BE2C (cell line): Measurements from ENCODE around the gene PEMT.

ENCODE experiments used
- DNase-seq: peaks from one replicate; pipeline ENCODE4 v3.0.0-alpha.2; 2020
- H3K27me3 ChIP-seq: fragments of 250-450 bp; sonication (Bioruptor Pico); 2 replicates; pipeline ENCODE4 v1.5.1; 2020; ENCODE audit warnings: mild to moderate bottlenecking
- H3K36me3 ChIP-seq: fragments of 250-450 bp; sonication (Bioruptor Pico); 2 replicates; pipeline ENCODE4 v1.5.1; 2020; ENCODE audit warnings: mild to moderate bottlenecking
- H3K4me1 ChIP-seq: fragments of 250-450 bp; sonication (Bioruptor Pico); 2 replicates; pipeline ENCODE4 v1.5.1; 2020
- H3K4me3 ChIP-seq: 2 replicates; pipeline ENCODE4 v1.5.1; 2011; ENCODE audit warnings: low read depth, low read length
- H3K9me3 ChIP-seq: fragments of 250-450 bp; sonication (Bioruptor Pico); 2 replicates; pipeline ENCODE4 v1.5.1; 2020
- TF ChIP-seq, protein P1 (sequence below): IDR thresholded peaks from 2 replicates; pipeline ENCODE4 v1.5.1; 2012; ENCODE audit warnings: mild to moderate bottlenecking, low read depth, low read length

PEMT gene

DNA sequence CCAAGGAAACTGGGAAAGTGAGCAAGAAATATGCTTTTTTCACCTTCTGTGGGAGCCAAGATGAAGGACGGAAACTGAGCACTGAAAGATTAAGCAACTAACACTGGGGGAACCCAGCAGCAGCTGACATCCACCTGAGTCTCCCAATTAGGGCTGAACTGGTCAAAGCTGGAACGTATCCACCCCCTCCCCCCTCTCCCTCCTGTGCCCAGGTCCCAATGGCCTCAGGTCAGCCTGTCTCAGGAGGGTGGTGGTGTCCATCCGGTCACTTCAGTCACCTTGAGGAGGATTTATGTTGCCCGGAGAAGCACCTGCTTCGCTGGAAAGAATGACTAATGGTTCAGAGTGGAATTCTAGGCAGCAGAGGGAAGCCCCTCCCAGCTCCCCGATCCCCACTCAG lies 10.0 kb downstream of the PEMT start:
- no peak for DNase-seq
- Histone ChIP-seq H3K36me3 (no peaks in the 10 kb centered on the region), H3K9me3 (no peaks in the 10 kb centered on the region), H3K4me1 (no peaks in the 10 kb centered on the region), H3K27me3 (no peaks in the 10 kb centered on the region), H3K4me3 (no peak overlapping the region)
- TF ChIP-seq, protein P1, sequence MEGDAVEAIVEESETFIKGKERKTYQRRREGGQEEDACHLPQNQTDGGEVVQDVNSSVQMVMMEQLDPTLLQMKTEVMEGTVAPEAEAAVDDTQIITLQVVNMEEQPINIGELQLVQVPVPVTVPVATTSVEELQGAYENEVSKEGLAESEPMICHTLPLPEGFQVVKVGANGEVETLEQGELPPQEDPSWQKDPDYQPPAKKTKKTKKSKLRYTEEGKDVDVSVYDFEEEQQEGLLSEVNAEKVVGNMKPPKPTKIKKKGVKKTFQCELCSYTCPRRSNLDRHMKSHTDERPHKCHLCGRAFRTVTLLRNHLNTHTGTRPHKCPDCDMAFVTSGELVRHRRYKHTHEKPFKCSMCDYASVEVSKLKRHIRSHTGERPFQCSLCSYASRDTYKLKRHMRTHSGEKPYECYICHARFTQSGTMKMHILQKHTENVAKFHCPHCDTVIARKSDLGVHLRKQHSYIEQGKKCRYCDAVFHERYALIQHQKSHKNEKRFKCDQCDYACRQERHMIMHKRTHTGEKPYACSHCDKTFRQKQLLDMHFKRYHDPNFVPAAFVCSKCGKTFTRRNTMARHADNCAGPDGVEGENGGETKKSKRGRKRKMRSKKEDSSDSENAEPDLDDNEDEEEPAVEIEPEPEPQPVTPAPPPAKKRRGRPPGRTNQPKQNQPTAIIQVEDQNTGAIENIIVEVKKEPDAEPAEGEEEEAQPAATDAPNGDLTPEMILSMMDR = no peak

DNA sequence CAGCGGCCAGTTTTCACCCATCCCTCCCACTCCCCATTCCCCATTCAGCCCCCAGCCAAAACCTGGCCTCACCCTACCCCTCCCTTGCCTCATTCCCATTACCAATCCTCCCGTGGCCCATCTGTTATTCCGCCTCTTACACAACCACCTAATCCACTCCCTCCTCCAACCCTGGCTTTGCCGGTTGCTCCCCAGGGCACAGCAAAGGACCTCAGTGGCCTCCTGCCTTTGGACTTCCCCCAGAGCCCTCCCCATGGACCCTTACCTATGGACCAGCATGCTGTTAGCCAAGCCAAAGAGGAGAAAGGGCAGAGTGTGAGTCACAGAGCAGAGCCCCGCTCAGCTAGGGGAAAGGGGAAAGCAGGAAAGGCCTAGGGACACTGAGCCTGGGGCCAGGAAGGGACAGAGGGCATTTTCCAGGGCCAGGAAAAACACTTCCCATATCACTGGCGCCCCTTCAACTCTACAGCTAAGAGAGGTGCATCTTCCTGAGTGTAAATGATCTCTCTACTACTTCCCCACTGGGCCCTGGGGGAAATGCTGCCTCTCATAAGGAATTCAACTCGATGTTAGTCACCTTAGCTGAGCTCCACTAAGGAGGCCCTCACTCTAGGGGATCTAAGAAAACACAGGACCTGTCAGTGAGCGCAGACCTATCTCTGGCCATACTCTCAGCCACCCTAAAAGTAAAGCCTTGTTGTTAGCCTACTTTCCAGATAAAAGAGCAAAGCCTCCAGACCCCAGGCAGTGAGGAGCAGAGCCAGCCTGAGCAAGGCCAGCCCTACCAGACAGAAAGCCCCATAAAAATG lies 10.6 kb downstream of the PEMT start:
- Histone ChIP-seq H3K4me1 (no peaks in the 10 kb centered on the region), H3K36me3 (no peaks in the 10 kb centered on the region), H3K9me3 (no peaks in the 10 kb centered on the region), H3K4me3 (no peak overlapping the region), H3K27me3 (no peaks in the 10 kb centered on the region)
- no peak for DNase-seq
- TF ChIP-seq, protein P1 = no peak

DNA sequence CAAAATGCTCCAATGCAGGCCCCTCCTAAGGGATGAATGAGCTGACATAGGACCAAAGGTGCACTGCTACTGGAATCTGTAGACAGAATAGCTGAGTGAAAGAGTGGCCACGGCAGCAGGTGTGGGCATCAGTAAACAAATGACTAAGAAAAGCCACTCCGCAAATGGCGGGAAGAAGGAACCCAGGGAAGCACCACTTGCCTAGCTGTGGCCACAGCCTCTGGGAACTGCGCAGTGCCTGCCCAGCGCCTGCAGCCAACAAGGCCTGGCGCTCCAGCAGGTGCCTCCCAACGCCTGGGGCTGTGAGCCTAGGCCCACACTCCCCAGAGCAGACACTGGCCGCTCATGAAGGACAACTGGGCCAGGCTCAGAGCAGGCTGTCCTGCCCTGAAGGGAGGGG lies 11.8 kb downstream of the PEMT start:
- H3K4me3 ChIP-seq = no peak overlapping the region
- H3K36me3 ChIP-seq = no peaks in the 10 kb centered on the region
- H3K27me3 ChIP-seq = no peaks in the 10 kb centered on the region
- no peaks in the 10 kb centered on the region for H3K9me3 ChIP-seq
- H3K4me1 ChIP-seq = no peaks in the 10 kb centered on the region
- TF ChIP-seq, protein P1 = no peak
- DNase-seq = no peak

DNA sequence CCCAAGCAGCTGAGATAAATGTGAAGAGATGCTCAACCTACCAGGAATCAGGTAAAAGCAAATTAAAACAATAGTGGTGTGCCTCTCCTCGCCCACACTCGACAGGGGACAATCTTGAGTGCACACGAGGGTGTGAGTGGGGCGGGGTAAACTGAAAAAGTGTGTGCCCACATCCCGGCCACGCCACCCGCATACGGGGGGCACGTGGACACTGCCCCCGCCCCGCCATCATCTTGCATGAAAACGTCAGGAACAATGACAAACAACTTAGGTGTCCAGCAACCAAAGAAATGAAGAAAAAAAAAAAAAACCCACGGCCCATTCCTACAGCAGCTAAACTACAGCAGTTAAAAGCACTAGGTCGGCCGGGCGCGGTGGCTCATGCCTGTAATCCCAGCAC lies 14.1 kb downstream of the PEMT start:
- H3K27me3 ChIP-seq = no peaks in the 10 kb centered on the region
- no peak for DNase-seq
- no peak overlapping the region for H3K4me3 ChIP-seq
- TF ChIP-seq, protein P1 = no peak
- H3K4me1 ChIP-seq = no peaks in the 10 kb centered on the region
- H3K36me3 ChIP-seq = no peaks in the 10 kb centered on the region
- no peaks in the 10 kb centered on the region for H3K9me3 ChIP-seq

DNA sequence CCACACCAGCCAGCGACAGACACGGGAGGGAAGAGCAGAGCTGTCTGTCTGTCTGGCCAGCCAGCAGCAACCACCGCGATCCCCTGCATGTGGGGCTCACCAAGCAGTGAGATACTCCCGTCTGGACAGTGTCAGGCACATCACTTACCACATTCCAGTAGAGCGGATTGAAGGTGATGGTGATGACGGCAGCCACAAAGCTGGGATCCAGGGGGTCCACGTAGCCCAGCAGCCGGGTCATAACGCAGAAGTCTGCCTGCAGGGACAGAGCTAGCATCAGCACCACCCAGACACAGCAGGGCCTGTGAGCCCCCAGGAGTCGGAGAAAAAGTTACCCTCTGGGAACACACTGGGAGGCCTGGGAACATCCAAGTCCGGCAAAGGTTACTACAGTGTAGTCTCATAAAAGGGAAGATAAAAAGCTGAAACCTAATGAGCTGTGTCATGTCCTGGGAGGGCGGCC lies 14.7 kb downstream of the PEMT start:
- no peak for DNase-seq

More for the DNA sequence above, 14.7 kb downstream of the PEMT start:
- no peaks in the 10 kb centered on the region for H3K36me3 ChIP-seq
- H3K4me1 ChIP-seq = no peaks in the 10 kb centered on the region
- no peaks in the 10 kb centered on the region for H3K9me3 ChIP-seq
- H3K27me3 ChIP-seq = no peaks in the 10 kb centered on the region
- no peak overlapping the region for H3K4me3 ChIP-seq
- TF ChIP-seq, protein P1 = no peak
